Peyer's patch (tissue), 4 donors: Measurements from ENCODE around the gene C1orf210. TPM values are rescaled to one million over a fixed set of nuclear protein-coding genes. Genes with fewer than 3 reads are reported as not detected.
A peak's percentile ranks its signal among the peaks of the same experiment; 100 is the strongest.

Experiments
- DNase-seq, 3 donors: peaks; one replicate each; pipeline ENCODE4 v3.0.0-alpha.2; 2017 to 2019
- H3K27ac ChIP-seq, 4 donors: fragments of 200-600 bp; sonication (generic); one replicate each; pipeline ENCODE4 v1.5.1; 2016 to 2019
- H3K27me3 ChIP-seq, 2 donors: fragments of 200-600 bp; sonication (generic); one replicate each; pipeline ENCODE4 v1.5.1; 2019
- H3K36me3 ChIP-seq, 3 donors: fragments of 200-600 bp; sonication (generic); one replicate each; pipeline ENCODE4 v1.5.1; 2016 to 2019
- H3K4me1 ChIP-seq, 4 donors: fragments of 200-600 bp; sonication (generic); one replicate each; pipeline ENCODE4 v1.5.1; 2016 to 2019
- H3K4me3 ChIP-seq, 4 donors: fragments of 200-600 bp; sonication (generic); 1 replicate in 3 of 4; 2 replicates in 1 of 4; pipeline ENCODE4 v1.5.1; 2016 to 2019; ENCODE audit warnings: mild to moderate bottlenecking in 1 of 4
- H3K9me3 ChIP-seq, 4 donors: fragments of 200-600 bp; sonication (generic); one replicate each; pipeline ENCODE4 v1.5.1; 2016 to 2019; ENCODE audit warnings: mild to moderate bottlenecking in 1 of 4
- CTCF ChIP-seq, 6 experiments: fragments of 450-650 bp in 4 of 6; fragments of 200-600 bp in 2 of 6; sonication (generic) in 1 of 6; IDR thresholded peaks; one replicate each; pipeline ENCODE4 v1.5.1; 2017 to 2019; ENCODE audit warnings: antibody characterized with exemption in 6 of 6, mild to moderate bottlenecking in 3 of 6, moderate library complexity in 1 of 6
- POLR2A ChIP-seq, 2 donors: fragments of 450-650 bp; IDR thresholded peaks; one replicate each; pipeline ENCODE4 v1.5.1; 2017; ENCODE audit warnings: antibody characterized with exemption in 2 of 2, mild to moderate bottlenecking in 2 of 2, moderate library complexity in 2 of 2
- total RNA-seq, 4 donors: library from RNA; depleted of rRNA; stranded (reverse); fragments of >200 nt; gene quantifications; one replicate each; pipeline ENCODE4 v1.1.0, GENCODE V29; 2016

The C1orf210 gene
- total RNA-seq, 4 donors from 2014 or later, result 4.1 to 80.9 (median 74.4) TPM

DNA sequence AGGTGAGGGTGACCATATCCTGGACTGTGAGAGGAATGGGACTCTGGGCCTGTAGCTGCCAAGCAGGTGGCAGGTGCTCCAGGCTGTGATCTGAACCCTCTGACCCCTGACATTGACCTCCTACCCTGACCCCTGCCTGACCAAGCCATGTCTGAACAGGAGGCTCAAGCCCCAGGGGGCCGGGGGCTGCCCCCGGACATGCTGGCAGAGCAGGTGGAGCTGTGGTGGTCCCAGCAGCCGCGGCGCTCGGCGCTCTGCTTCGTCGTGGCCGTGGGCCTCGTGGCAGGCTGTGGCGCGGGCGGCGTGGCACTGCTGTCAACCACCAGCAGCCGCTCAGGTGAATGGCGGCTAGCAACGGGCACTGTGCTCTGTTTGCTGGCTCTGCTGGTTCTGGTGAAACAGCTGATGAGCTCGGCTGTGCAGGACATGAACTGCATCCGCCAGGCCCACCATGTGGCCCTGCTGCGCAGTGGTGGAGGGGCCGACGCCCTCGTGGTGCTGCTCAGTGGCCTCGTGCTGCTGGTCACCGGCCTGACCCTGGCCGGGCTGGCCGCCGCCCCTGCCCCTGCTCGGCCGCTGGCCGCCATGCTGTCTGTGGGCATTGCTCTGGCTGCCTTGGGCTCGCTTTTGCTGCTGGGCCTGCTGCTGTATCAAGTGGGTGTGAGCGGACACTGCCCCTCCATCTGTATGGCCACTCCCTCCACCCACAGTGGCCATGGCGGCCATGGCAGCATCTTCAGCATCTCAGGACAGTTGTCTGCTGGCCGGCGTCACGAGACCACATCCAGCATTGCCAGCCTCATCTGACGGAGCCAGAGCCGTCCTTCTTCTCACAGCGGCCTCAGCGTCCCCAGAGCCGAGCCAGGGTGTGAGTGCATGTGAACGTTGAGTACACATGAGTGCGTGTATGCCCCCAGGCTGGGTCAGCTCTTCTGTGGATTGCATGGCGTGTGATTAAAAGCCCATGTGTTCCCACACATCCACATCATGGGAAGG, 12.5 kb downstream of the C1orf210 start:
- no peak overlapping the region for H3K27ac ChIP-seq
- no peak overlapping the region for H3K4me3 ChIP-seq
- TF ChIP-seq POLR2A (IDR thresholded peaks at IDR 0.05) (no peak), CTCF (IDR thresholded peaks at IDR 0.05) (no peak)
- H3K27me3 ChIP-seq, result no peaks in the 10 kb centered on the region
- H3K36me3 ChIP-seq, result no peaks in the 10 kb centered on the region
- H3K4me1 ChIP-seq, result peaks cover 0 to 28% (median 3%) of the 10 kb centered on the region in 4 donors
- H3K9me3 ChIP-seq, result no peaks in the 10 kb centered on the region
- peak in 1 of 3 donors; percentile 24 for DNase-seq

GRCh38 chr1:43272161-43272560, 13.2 kb downstream of the C1orf210 start:
- Histone ChIP-seq H3K9me3 (no peaks in the 10 kb centered on the region), H3K27ac (no peak overlapping the region), H3K4me3 (no peak overlapping the region), H3K27me3 (no peaks in the 10 kb centered on the region), H3K4me1 (peaks cover 0 to 30% (median 3%) of the 10 kb centered on the region in 4 donors), H3K36me3 (no peaks in the 10 kb centered on the region)
- peak in 1 of 3 donors; percentile 43 for DNase-seq
- TF ChIP-seq CTCF (IDR thresholded peaks at IDR 0.05) (no peak), POLR2A (IDR thresholded peaks at IDR 0.05) (no peak)

- Histone ChIP-seq H3K27me3 (no peaks in the 10 kb centered on the region), H3K36me3 (no peaks in the 10 kb centered on the region), H3K4me1 (peaks cover 0 to 30% (median 3%) of the 10 kb centered on the region in 4 donors), H3K9me3 (no peaks in the 10 kb centered on the region), H3K4me3 (peak overlapping the region in 3 of 4 donors; percentile 11 to 53 (median 51)), H3K27ac (peak overlapping the region in 3 of 4 donors; percentile 66 to 90 (median 69))
- no peak for TF ChIP-seq POLR2A (IDR thresholded peaks at IDR 0.05)
- DNase-seq, result peak in 1 of 3 donors; percentile 36
These were observed 13.9 kb downstream of the C1orf210 start for GRCh38 chr1:43271186-43272118.

GRCh38 chr1:43270421-43271095, 14.8 kb downstream of the C1orf210 start:
- Histone ChIP-seq H3K27ac (peak overlapping the region in 3 of 4 donors; percentile 66 to 90 (median 69)), H3K4me1 (peaks cover 0 to 30% (median 3%) of the 10 kb centered on the region in 4 donors), H3K4me3 (peak overlapping the region; percentile 11 to 53 (median 40))

More at GRCh38 chr1:43270421-43271095, 14.8 kb downstream of the C1orf210 start:
- DNase-seq, result peak; percentile 48 to 91 (median 91)
- H3K9me3 ChIP-seq, result no peaks in the 10 kb centered on the region
- no peaks in the 10 kb centered on the region for H3K27me3 ChIP-seq
- H3K36me3 ChIP-seq, result no peaks in the 10 kb centered on the region
- TF ChIP-seq CTCF (IDR thresholded peaks at IDR 0.05), result no peak
- peak; percentile 72 to 90 for TF ChIP-seq POLR2A (IDR thresholded peaks at IDR 0.05)
